Islet of Langerhans (tissue), 1 donor: Measurements from ENCODE around the gene REPS2.

ENCODE experiments used
- FAIRE-seq: peaks from one replicate; lab custom pipeline; 2011; peaks lifted over from hg19 to GRCh38; lab: Jason Lieb, UNC

REPS2 gene

DNA sequence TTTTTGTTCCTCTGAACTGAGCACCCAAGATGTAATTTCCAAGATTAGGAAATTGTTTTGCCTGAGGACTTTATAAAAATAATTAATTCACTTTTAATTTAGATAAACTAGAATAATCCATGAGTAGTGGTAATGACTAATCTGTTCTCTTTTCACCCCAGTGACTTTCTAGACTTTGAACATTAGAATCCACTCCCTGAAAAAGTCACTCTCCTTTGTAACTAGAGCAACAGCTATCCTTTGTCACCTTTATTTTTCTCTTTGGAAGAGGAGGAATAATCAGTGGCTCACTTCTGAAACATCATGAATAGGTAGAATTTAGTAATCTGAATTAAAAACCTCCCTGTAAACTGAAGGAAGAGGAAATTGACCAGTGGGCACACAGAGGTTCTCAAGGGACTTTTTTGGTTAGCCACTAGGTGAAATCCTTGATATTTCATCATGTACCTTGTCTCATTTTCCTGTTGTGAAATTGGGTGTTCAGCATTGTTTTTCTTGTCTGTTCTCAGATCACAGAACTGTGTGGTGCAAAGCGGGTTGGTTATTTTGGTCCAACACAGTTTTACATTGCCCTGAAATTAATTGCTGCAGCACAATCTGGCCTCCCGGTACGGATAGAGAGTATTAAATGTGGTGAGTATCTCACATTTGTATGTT lies 59.4 kb downstream of the REPS2 start:
- FAIRE-seq: peak; percentile 45

DNA sequence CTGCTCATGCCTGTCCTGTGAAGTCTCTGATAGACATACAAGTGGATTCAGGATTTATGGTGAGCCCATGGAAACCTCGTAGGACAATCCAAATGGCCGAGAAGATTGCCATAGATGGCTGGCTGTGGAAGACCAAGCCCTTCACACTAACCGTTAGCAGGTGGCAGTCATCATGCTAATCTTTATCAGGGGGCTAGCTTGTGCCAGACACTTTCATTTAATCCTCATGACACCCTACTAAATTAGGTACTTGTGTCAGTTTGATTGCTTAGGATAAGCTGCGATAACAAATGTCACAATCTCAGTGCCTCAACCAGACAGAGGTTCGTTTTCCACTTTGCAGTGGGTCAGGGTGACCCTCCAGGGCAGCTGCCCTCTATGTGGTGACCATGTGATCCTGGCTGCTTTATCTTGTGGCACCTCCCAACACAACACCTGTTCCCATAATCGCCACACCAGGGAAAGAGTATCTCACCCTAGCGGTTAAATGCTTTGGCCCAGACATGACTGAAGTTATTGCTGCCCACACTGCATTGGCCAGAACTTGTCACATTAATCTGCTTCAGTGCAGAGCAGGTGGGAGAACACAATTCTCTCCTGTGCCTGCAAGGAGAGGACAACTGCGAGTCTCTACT lies 60.8 kb downstream of the REPS2 start:
- FAIRE-seq: peak; percentile 93

DNA sequence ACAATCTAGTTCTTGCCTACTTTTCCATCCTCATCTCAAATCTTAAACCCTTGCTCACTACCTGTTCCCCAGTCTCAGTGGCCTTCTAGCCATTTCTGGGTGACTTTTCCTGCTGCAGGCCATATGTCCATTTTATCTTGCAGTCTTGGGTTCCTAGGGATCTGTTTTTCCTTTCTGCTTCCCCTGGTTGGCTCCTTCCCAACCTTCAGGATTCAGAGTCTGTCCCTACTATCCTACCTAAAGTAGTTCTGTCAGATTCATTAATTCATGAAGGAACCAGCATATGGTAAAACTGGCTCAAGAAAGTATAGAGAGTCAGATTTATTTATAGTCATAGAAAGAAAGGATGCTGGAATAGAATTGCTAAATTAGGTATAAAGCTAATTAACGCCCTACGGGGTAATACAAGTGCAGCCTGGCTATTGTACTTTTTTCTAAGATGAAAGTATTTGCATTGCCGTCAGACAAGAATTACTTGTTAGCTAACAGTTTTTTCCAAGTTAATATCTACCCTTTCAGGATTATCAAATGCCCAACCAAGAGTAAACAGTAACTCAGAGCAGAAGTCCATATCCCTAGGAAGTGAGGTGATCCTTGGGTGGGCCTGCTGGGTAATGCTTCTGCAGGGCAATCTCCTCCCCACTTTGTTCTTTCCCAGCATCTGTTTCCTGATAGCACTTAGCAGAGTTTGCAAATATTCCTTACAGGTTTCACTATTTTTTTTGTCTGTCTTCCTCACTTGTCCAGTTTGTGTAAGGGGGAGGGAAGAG lies 63.6 kb downstream of the REPS2 start:
- FAIRE-seq: peak; percentile 94

DNA sequence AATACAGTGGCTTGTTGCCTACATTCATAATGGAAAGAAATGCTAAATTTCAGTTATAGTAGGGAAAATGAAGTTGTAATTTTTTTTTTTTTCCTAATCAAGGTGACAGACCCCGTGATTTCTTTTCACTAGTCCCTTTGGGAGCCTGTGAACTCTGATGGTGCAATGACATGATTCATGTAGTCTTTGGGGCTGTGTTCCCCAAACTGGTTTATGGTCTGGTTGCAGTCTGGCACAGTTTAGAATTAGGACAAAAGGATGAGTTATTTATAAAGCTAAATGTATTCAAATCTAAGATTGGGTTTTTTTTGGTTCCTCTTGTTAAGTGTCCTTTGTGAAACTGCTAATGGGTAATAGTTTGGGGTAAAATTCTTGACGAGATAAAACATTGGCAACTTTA lies 66.0 kb downstream of the REPS2 start:
- FAIRE-seq: no peak

DNA sequence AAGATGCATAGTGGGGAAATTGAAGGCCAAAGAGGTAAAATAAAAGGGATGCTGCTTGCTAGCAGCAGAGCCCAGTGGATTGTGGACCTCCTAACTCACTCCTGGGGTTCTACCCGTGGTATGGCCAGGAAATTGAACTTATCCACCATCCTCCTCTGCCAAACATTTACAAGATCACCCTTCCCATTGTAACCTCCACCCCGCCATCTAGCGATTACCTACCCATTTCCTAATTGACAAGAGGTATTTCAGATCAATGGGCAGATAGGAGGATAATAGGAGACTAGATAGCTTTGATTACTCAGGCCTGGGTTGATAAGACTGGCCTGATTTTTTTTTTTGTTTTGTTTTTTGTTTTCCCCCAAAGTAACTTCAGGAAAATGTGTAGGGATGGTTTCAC lies 67.8 kb downstream of the REPS2 start:
- no peak for FAIRE-seq

DNA sequence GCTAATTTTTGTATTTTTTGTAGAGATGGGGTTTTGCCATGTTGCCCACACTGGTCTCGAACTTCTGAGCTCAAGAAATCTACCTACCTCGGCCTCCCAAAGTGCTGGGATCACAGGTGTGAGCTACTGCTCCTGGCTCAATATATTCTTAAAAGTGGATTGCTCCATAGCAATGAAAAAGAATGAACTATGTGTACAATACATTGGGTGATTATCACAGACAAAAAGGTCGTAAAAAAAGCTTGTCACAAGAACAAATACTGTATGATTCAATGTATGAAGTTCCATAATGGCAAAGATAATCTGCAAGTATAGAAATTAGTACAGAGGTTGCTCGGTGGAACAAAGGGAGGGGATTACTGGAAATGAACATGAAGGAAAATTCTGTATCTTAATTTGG lies 70.7 kb downstream of the REPS2 start:
- FAIRE-seq: no peak

DNA sequence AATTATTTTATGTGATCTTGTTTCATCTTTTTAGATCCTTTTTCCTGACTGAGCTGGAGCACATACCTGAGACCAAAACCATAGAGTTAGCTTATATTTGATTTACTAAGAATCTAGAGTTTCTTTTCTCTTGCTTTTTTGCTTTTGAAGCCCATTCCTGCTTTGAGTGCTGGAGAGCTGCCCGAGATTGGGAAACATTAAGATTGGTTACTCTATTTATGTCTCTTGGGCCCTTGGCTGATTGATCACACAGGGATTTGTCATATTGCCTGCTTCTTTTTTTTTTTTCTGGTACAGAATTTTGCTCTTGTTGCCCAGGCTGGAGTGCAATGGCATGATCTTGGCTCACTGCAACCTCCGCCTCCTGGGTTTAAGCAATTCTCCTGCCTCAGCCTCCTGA lies 73.9 kb downstream of the REPS2 start:
- FAIRE-seq: no peak

DNA sequence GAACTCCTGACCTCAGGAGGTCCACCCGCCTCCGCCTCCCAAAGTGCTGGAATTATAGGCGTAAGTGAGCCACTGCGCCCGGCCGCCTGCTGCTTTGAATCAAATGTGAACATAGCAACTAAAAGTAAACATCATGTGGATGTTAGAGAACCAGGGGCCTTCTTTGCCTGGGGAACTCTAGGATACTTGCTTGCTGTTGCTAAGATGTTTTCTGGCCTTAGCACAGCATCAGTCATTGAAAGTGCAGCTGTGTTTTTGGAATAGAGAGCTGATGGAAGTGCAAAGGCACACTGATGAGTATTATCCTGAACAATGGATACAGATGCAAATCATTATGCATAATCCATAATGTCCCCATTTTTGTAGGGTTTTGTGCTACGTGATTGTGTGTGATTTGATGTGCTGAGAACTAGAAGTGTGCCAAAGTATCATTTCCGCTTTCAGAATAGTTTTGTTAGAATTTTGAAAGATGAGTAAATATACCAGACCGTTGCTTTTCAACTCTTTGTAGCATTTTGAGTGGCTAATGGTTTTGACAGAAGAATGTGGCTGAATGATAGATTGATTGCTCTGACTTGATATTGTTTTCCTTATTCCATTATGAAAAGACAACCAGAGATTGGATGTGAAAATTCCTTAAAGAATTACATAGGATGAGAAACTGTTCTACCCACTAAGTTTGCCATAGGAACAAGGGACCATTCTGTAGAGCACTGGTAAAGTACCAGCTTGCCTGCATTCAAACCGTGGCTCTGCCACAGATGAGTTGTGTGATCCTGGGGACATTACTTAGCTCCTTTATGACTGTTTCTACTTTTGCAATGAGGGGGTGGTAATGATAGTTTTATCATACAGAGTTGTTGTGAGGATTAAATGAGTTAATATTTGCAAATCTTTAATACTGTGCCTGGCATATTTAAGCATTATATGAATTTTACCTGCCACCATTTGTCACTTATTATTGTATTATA lies 74.7 kb downstream of the REPS2 start:
- FAIRE-seq: peak; percentile 36

DNA sequence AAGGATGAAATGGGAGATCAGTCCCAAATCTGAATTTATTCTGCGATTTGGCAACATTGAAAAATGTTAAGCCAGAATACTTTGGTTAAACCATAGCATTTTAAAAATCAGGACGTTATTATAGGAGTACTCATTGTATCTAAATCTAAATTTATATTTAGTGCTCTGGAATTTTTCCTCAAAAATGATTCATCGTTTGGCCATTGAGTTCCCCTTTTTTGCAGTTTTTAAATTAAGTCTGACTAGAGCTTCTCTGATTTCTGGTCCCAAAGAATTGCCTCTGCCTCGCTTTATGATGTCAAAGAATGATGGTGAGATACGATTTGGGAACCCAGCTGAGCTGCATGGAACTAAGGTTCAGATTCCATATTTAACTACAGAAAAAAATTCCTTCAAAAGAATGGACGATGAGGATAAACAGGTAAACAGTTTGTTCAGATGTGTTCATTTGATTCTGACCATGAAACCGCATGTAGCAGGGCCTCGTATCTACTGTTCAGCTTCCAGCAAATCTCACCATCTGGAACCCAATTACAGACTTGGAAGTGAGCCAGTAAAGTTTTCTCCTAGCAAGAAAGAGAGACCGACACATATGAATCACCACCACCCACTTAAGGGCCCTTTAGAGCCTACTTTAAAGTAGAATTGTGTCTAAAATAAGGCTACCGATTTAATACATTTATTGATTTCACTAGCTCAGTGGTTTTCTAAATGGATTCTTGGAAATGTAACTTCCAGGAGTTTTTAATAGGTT lies 75.6 kb downstream of the REPS2 start:
- FAIRE-seq: peak; percentile 74

DNA sequence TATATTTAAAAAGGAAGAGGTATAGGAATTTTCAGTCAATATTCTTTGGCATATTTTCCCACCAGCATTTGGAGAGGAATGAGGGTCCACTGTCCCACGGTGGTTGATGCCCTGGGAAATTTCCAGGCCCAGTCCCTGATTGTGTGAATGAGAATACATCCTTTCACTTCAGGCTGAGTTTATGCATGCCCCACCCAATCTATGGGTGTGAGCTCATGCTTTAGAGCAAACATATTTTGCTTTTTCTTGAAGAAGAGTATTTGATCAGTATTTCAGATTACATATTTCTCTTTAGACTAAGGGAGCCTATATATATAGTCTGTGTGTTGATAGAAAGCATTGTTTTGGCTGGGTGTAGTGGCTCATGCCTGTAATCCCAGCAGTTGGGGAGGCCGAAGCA lies 77.2 kb downstream of the REPS2 start:
- FAIRE-seq: no peak

DNA sequence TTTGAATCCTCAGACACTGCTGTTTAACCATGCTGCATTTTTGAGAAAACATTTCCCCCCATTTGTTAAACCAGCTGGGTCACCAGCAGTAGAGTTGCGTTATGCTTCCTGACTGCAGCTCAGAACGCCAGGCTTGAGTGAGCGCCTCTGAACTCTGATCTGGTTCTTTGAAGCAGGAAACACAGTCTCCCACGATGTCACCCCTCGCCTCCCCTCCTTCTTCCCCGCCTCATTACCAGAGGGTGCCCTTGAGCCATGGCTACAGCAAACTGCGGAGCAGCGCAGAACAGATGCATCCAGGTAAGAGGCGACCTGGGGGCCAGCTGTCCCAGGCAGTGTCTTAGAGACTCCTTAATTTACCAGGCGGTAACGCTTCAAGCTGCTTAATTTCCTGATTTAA lies 78.4 kb downstream of the REPS2 start:
- no peak for FAIRE-seq

DNA sequence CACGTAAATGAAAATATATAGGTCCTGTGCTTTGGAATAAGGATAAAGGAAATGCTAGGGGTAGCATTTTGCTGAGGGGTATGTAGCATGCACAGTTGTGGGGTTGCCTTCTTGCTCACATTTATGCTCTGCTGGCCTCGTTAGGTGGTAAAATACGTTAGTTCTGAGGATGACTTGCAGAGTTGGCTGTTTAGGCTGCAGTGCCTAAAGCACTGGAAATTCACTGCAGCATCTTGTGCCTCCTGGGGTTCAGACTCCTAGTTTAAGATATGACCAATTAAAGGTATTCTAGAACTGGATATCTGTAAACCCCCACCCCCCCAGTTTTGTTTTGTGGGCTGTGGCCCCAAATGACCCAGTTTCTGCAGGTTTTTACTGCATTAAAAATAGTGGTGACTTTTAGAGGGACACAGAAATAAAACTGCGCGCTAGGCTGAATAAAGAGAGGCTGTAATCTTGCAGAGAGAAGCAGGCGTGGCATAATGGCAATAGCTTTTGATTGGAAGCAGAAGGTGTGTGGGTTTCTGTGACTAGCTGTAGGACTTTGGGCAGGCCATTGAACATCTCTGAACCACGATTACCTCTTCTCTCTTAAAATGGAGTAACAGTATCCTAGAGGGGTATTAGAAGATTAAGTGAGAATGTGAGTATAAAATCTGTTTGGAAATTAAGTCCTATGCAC lies 79.3 kb downstream of the REPS2 start:
- FAIRE-seq: peak; percentile 47

DNA sequence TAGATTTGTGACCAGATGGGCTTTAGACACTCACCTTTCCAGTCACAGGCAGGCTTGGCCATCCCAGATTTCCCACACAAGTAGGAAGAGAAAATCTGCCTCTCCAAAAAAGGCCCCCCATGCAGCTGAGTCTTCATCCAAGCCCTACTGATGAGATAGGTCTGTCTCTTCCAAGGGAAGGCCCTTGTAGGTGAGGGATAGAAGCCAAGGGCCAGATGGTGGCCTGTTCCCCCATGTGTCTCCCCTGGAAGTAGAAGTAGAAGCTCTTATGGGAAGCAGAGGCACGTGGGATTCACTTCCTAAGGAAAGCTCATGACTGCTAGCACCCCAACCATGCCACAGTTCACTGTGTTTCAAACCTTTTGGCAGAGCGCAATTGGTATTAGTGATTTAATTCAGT lies 81.5 kb downstream of the REPS2 start:
- no peak for FAIRE-seq

DNA sequence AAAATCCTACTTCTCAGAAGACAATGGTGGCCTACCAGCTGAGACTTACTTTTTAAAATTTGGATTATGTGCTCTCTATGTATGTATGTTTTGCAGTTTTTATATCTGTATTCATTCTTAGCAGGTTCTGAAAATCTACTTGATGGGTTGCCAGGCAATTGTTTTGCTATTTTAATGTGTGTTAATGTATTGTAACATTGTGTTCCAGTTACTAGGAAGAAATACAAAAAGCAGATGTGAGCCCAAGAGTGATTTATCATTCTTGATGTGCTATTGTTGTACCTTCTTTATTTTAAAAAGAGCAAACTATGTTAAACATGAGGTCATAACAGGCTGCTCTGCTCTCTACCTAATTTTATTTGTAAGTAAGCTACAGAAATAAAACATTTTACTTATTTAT lies 81.9 kb downstream of the REPS2 start:
- FAIRE-seq: no peak

DNA sequence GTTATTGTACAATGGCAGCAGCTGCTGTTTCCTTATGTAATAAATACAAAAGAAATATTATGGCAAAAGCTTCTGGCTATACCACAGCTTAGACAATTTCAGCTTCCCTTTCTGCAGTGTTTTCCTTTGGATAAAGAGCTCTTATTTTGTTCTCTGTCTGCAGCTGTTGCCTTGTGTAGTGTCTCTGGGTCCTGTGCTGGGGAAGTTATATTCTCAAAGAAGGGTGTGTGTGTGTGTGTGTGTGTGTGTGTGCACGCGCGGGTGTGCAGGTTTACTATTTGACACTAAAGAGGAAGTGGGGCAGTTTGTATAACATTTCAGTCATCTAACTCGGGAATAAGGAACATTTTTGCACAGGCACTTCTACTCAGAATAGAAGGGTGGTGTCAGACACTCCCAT lies 83.6 kb downstream of the REPS2 start:
- FAIRE-seq: no peak

DNA sequence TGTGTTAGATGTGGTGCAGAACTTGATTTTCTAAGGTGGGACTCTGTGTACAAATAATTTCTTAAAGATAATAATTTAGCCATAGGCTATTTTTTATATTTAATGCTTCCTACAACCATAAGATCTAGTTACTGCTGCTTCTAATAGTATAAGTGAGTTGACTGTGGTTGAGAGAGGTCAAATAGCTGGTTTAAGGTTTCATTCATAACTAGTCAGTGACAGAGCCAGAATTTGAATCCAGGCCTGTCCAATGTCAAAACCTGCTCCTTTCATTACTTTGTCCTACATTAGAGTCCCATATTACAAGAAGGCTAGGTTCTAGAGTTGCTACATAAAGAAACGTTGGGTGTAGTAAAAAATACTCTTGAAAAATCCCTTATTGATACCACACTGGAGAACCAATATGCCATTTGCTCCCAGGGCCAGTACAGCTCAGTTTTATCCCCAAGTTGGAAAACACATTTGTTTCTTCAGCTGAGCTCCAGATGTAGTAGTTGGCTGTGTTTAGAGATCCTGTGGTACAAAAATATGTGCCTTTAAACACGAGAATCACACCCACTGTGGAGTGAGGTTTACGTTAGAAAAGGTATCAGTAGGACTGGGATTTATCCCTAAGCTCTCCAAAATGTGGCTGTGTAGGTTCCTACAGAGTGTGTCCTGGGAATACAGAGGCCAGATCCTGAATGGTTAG lies 84.3 kb downstream of the REPS2 start:
- FAIRE-seq: no peak

DNA sequence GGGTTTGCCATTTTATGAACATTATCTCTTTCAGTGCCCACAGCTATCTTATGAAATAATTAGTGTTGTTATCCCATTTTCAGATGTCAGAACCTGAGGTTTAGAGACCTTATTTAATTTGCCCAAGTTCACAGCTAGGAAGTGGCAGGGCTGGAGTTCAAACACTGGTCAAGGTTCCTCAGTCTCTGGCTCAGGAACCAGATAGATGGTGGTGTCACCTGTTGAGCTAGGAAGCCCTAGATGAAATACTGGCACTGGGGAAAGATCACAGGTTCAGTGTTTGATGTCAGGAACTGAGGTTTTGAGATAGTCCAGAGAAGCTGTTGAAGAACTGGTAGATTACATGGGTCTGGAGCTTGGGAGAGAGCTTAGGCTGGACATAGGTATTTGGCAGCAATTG lies 85.4 kb downstream of the REPS2 start:
- FAIRE-seq: no peak

DNA sequence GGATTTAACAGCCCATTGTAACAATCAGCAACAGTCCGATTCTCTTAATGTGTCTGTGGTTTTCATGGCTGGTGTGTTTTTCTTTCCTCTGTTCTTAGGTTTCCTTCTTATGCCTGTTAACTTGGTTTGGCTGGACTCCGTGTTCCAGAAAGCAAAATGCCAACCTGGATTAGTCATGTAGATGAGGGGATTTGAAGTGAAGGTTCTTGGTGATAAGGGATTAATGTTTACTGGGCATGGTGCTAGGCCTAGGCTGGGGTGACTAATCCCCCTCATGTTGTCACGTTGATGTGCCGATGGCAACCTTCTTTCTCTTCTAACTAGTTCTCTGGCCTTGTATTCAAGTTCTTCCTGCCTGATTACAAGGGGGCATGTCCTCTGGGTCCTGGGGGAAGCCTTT lies 85.9 kb downstream of the REPS2 start:
- FAIRE-seq: no peak

DNA sequence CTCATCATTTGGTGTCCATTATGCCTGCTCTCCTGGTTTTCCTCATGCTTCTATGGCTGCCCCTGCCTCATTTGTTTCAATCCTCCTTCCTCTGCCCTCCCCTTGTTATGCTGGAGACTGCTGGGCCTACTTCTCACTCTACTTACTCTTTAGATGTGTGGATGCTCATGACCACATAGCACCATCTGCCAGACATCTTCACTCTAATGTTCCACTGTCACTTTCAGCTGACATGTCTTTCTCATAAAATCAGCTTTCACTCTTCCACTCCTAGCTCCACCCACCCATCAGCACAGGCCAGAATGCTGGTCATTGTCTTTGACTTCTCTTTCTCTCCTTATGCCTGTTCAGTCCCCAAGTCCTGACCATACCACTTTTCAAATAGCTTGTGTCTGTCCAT lies 86.8 kb downstream of the REPS2 start:
- FAIRE-seq: no peak

DNA sequence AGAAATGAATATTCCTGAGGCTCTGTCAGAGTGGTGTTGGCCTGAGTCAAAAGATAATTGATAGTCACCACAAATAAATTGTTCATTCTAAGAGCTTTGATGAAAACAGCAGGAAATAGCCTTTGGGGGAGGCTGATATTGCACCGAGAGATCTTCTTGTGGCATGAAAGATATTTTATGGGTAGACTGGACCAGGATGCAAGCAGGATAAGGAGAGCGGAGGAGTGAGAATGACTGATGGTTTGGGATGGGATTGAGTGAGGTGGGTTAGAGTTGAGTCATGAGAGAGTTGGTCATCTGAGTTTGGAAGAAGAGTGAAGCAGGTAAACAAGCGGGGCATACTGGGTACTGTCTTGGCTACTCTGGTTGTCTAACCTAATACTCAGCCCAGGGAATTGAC lies 88.7 kb downstream of the REPS2 start:
- FAIRE-seq: no peak
